Effector memory CD4-positive, alpha-beta T cell (primary cell): ENCODE results near the gene DNAH11.
"Not testable (repeated sequence)": the region's sequence is repeated elsewhere in the genome, so short reads cannot be mapped to it uniquely, and the experiment has no call there.

Source experiments
- DNase-seq, 3 donors: peaks; one replicate each; pipeline ENCODE4 v3.0.0-alpha.2; 2020
- H3K27ac ChIP-seq: 2 replicates; pipeline ENCODE4 v1.7.0; 2013; ENCODE audit warnings: mild to moderate bottlenecking, low read length, moderate library complexity; ENCODE audit not compliant: insufficient read depth, poor library complexity, severe bottlenecking
- H3K27me3 ChIP-seq: replicated peaks from 2 replicates; pipeline ENCODE4 v1.7.0; 2013; ENCODE audit warnings: mild to moderate bottlenecking, low read length; ENCODE audit not compliant: insufficient read depth, control insufficient read depth, poor library complexity, severe bottlenecking
- H3K36me3 ChIP-seq: 2 replicates; pipeline ENCODE4 v1.7.0; 2013; ENCODE audit warnings: mild to moderate bottlenecking, low read length, moderate library complexity; ENCODE audit not compliant: control insufficient read depth, insufficient read depth
- H3K4me1 ChIP-seq: 2 replicates; pipeline ENCODE4 v1.7.0; 2013; ENCODE audit warnings: low read length, mild to moderate bottlenecking; ENCODE audit not compliant: control insufficient read depth, insufficient read depth, poor library complexity, severe bottlenecking
- H3K4me3 ChIP-seq: 2 replicates; pipeline ENCODE4 v1.7.0; 2013; ENCODE audit warnings: low read length, low read depth, mild to moderate bottlenecking; ENCODE audit not compliant: insufficient read depth, poor library complexity, severe bottlenecking
- H3K9me3 ChIP-seq: 2 replicates; pipeline ENCODE4 v1.7.0; 2013; ENCODE audit warnings: mild to moderate bottlenecking, low read length, moderate library complexity; ENCODE audit not compliant: control insufficient read depth

Gene DNAH11

DNA sequence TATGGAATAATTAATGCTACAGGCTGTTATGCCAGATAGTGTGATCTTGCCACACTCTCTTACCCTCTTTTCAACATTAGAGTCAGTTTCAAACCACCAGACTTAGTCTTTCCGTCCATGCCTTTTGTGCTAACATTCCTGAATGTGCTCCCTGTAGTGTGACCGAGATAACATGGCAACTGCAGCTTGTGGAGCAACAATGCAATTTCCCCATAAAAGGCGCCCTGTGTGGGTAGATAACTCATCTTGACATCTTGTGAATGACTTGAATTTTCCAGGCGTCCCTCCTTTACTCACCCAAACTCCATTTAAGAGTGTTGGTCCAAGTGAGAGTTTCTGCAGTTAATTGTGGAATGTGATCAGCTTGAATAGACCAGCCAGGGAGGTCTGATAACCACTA is 99.6 kb downstream of the DNAH11 start:
- H3K36me3 ChIP-seq, result no peaks in the 10 kb centered on the region
- no peak for DNase-seq
- no peaks in the 10 kb centered on the region for H3K9me3 ChIP-seq
- H3K27me3 ChIP-seq, result no peaks in the 10 kb centered on the region
- no peak overlapping the region for H3K27ac ChIP-seq
- H3K4me1 ChIP-seq, result no peaks in the 10 kb centered on the region
- no peak overlapping the region for H3K4me3 ChIP-seq

DNA sequence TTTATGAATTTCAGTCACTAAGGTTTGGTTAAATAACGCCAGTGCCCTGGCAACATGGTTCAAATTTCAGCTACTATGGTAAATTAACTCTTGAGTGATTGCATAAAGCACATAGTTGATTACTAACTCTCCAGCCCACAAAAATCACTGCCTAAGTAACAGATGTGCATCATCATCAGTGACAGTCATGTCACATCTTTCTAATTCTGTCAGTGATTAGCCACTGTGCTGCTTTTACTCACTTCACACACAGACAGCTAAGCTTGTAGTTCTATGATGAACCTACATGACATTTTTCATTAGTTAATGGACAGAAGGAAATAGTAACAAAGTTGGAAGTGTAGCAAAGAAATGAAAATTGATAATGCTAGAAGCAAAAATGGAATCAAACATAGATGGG is 108.9 kb downstream of the DNAH11 start:
- H3K27me3 ChIP-seq, result no peaks in the 10 kb centered on the region
- H3K27ac ChIP-seq, result no peak overlapping the region
- H3K4me3 ChIP-seq, result no peak overlapping the region
- no peak for DNase-seq
- no peaks in the 10 kb centered on the region for H3K9me3 ChIP-seq
- no peaks in the 10 kb centered on the region for H3K4me1 ChIP-seq
- H3K36me3 ChIP-seq, result no peaks in the 10 kb centered on the region

DNA sequence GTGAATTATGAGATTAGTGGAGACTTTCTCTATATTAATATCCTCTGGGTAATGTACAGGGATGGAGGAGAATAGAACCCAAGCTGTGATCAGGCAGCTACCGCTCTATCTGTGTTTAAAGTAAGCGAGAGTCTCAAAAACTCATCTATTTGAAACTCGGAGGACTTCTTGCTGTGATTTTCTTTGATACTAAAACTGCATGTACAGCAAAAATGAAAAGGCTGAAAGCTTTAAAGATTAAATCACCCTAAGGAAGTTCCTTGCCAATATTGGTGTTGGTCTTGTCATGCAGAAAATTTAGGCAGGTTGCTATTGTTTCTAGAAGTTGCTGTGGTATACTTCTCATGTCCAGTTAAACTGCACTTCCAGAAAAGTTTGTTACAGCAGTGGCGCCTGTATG is 110.8 kb downstream of the DNAH11 start:
- H3K36me3 ChIP-seq, result no peaks in the 10 kb centered on the region
- no peak overlapping the region for H3K27ac ChIP-seq
- no peak for DNase-seq
- no peaks in the 10 kb centered on the region for H3K27me3 ChIP-seq
- no peak overlapping the region for H3K4me3 ChIP-seq
- H3K9me3 ChIP-seq, result no peaks in the 10 kb centered on the region
- no peaks in the 10 kb centered on the region for H3K4me1 ChIP-seq

DNA sequence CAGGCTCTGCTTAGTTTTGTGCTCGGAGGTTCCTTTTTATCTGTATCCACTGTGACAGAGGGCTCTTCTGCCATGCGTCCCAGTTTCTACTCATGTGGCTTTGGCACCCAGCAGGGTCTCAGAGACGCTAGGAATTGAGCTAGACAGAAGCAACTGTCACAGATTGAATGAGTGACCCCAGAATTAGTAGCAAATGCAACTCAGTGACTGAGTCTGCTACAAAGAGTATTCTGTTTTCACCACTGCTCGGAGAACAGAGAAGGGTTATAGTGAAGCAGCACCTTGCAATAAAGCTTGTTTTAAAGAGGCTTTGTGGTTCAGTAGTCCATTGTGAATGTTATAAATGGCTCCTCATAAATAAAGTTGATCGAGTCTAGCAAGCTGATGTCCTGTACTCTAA is 113.2 kb downstream of the DNAH11 start:
- H3K9me3 ChIP-seq, result no peaks in the 10 kb centered on the region
- H3K4me1 ChIP-seq, result no peaks in the 10 kb centered on the region
- no peaks in the 10 kb centered on the region for H3K36me3 ChIP-seq
- H3K27me3 ChIP-seq, result no peaks in the 10 kb centered on the region
- no peak overlapping the region for H3K27ac ChIP-seq
- no peak overlapping the region for H3K4me3 ChIP-seq
- DNase-seq, result no peak

DNA sequence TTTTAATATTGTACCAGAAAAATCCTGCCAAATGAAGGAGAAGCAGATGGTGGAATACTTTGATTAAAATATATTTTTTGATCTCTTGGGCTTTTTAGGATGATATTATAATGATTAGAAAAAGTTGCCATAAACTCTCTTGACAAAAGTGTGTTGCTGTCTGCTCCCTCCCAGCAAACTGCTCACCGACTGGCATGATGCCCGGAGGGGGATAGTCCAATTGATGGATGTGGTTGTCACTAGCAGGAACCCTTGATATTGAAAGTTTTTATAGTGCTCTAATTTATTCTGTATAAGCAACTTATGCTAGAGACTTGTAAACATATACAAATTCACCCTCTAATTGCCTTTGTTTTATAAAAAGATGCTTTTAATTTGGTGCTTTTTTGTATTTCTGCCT is 114.0 kb downstream of the DNAH11 start:
- H3K4me1 ChIP-seq, result no peaks in the 10 kb centered on the region

DNA sequence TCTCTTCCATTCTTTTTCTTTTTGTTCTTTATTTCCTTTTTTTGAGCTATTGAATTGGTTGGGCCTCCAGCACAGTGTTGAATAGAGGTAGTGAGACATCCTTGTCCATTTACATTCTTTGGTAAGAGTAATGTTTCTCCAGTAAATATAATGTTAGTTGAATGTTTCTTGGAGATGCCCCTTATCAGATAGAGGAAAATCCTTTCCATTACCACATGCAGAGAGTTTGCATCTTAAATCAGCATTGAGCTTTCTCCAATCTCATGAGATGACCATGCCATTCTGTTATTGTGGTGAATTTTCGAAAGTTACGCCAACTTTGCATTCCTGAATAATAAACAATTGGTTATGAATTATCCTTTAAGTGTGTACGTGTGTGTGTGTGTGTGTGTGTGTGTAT is 127.7 kb downstream of the DNAH11 start:
- no peak for DNase-seq
- no peaks in the 10 kb centered on the region for H3K36me3 ChIP-seq
- no peaks in the 10 kb centered on the region for H3K4me1 ChIP-seq
- H3K27me3 ChIP-seq, result no peaks in the 10 kb centered on the region
- no peaks in the 10 kb centered on the region for H3K9me3 ChIP-seq
- no peak overlapping the region for H3K27ac ChIP-seq
- H3K4me3 ChIP-seq, result no peak overlapping the region

More for the DNA sequence above, 114.0 kb downstream of the DNAH11 start:
- H3K27me3 ChIP-seq, result no peaks in the 10 kb centered on the region
- H3K27ac ChIP-seq, result no peak overlapping the region
- H3K4me3 ChIP-seq, result no peak overlapping the region
- no peaks in the 10 kb centered on the region for H3K9me3 ChIP-seq
- no peaks in the 10 kb centered on the region for H3K36me3 ChIP-seq
- DNase-seq, result no peak

DNA sequence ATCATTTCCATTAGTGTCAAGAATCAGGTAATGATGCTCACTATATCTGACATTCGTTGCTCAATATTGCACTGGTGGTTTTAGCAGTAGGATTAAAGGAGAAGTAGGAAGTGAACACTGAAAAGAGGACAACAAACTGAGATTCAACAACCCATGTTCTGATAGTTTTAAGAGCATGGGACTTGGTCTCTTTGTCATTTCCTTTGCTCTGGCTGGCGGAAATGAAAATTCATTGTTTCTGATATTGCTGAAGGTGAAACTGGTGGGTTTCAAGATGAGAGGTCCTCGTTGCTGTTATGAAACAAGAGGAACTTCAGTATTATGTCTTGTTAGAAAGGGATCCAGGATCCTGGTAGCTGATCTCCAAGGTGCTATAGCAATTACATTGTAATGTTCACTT is 129.0 kb downstream of the DNAH11 start:
- Histone ChIP-seq H3K36me3 (no peaks in the 10 kb centered on the region), H3K27ac (no peak overlapping the region), H3K27me3 (no peaks in the 10 kb centered on the region), H3K4me3 (no peak overlapping the region), H3K9me3 (no peaks in the 10 kb centered on the region), H3K4me1 (no peaks in the 10 kb centered on the region)
- DNase-seq, result no peak

DNA sequence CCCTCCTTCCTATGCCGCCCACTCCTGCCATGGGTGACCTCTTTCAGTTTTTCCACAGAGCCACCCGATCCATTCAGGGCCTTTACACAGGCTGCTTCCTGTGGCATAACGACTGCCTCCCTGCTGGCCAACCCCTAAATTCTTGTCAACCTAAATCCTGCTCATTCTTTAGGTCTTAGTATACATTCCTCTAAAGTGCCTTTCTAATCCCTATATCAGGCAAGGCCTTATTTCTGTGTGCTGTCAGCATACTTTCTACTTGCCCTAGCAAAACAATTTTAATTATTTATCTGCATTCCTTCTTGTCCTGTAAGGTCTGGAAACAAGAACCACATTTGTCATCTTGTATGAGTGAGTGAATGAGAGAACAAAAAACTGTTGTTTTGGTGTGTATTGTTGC is 132.4 kb downstream of the DNAH11 start:
- Histone ChIP-seq H3K4me3 (no peak overlapping the region), H3K36me3 (no peaks in the 10 kb centered on the region), H3K9me3 (no peaks in the 10 kb centered on the region), H3K4me1 (no peaks in the 10 kb centered on the region), H3K27me3 (no peaks in the 10 kb centered on the region), H3K27ac (no peak overlapping the region)
- no peak for DNase-seq

DNA sequence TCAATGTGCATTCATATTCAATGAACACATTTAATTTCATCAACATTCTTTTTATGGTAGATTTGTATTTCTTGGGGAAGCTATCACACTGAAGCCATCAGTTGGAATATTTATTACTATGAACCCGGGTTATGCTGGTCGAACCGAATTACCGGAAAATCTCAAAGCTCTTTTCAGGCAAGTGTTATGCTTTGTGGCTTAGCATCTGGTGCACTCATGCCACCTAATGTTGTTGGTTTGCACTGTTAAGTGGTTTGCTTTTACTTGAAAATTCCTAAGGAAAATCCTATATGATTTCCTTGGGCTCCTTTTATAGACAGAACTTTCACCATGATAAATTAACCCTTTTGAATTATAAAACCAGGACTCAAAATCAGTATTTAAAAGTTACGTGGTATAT is 147.9 kb downstream of the DNAH11 start:
- Histone ChIP-seq H3K27ac (no peak overlapping the region), H3K9me3 (no peaks in the 10 kb centered on the region), H3K27me3 (no peaks in the 10 kb centered on the region), H3K36me3 (no peaks in the 10 kb centered on the region), H3K4me1 (no peaks in the 10 kb centered on the region), H3K4me3 (no peak overlapping the region)
- DNase-seq, result no peak

DNA sequence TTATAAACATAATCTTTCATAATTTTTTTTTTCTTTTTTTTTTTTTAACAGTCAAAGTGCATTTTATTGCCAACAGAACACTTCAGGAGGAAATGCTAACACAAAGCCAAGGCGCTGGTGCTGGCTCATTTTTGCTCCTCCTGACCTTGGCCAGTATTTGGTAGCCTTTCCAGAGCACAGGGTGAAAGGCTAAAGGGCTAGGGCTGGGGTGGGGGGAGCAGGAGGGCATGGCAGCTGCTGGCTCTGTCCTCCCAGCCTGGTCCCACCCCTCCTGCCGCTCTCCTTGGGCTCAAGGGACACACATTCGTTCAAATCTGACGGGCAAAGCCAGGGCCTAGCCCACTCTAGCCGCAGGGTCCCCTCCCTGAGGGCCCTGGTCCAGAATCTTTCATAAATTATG is 148.3 kb downstream of the DNAH11 start:
- H3K27me3 ChIP-seq, H3K36me3 ChIP-seq, H3K27ac ChIP-seq, H3K4me1 ChIP-seq, H3K9me3 ChIP-seq, DNase-seq, H3K4me3 ChIP-seq: not testable (repeated sequence)

DNA sequence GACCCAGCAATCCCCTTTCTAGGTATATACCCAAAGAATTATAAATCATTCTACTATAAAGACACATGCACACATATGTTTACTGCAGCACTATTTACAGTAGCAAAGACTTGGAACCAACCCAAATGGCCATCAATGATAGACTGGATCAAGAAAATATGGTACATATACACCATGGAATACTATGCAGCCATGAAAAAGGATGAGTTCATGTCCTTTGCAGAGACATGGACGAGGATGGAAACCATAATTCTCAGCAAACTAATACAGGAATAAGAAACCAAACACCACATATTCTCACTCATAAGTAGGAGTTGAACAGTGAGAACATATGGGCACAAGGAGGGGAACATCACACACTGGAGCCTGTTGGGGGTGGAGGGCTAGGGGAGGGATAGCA is 157.7 kb downstream of the DNAH11 start:
- H3K27ac ChIP-seq, H3K4me3 ChIP-seq, H3K4me1 ChIP-seq, H3K9me3 ChIP-seq, H3K27me3 ChIP-seq, DNase-seq, H3K36me3 ChIP-seq: not testable (repeated sequence)
